ENCODE data around the gene SYP.

SYP gene

GRCh38 chrX:49214996-49215526 is 15.1 kb upstream of the SYP start:
- no peak for DNase-seq

DNA sequence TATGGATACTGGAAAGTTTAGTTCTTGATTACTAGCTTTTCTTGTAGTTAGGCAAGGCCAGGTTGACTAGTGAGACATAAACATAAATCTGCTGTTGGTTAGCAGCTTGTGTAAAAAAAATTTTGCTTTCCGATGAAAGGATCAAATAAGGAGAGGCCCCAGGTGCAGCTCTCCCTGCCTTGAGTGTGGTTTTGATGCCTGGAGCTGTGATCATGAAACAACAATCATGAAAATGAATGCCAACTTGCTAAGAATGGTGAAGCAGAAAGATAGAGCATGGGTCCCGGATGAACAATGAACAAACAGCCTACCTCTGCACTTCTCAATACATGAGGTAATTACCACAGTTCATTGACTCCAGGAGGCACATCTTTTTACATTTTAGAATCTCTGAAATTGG is 14.4 kb upstream of the SYP start:
- DNase-seq, result no peak

DNA sequence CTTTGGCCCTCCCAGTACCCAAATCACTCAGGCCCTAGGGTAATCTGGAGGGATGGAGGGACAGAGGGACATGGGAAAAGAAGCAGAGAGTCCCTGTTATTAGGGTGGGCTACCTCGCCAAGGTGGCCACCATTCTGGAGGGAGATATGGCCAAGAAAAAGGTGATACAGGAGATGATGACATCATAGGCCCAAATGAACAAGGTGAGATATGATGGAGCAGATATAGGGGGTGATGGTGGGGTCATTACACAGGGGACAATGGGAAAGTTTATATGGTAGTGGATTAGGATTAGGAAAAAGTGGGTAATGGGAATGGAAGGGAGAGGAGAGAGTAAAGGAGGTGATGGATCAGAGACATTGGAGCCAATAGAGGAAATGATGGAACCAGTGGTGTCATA is 12.9 kb upstream of the SYP start:
- DNase-seq, result no peak

- no peak for DNase-seq
Measured at GRCh38 chrX:49212209-49212608, 12.2 kb upstream of the SYP start.

GRCh38 chrX:49211074-49211473 is 11.1 kb upstream of the SYP start:
- DNase-seq, result no peak

- no peak for DNase-seq
Measured at GRCh38 chrX:49210406-49210805, 10.4 kb upstream of the SYP start.

- no peak for DNase-seq
Measured at GRCh38 chrX:49209434-49210251, 9.7 kb upstream of the SYP start.

GRCh38 chrX:49208399-49208798 is 8.4 kb upstream of the SYP start:
- DNase-seq, result no peak

GRCh38 chrX:49206543-49206942 is 6.5 kb upstream of the SYP start:
- no peak for DNase-seq

GRCh38 chrX:49205443-49205842 is 5.5 kb upstream of the SYP start:
- no peak for DNase-seq

GRCh38 chrX:49204709-49205108 is 4.7 kb upstream of the SYP start:
- no peak for DNase-seq

DNA sequence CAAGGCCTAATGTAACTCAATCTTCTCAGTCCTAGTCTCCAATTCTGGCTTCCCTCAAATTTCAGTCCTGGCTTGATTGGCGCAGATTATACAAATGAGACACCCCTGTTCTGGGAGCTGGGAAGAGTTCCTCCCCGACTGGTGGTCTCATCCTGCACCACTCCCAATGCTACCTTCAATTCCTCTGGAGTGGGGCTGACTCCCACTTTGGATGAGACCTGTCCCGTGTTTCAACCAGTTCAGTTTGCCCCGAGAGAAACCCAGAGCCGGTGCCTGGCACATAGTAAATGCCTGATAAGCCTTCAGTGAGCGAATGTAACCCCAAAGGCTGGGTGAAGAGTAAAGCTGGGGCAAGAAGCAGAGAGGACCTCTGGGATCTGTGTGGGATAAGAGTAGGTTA is 4.0 kb upstream of the SYP start:
- DNase-seq, result no peak

- DNase-seq, result no peak
Measured at GRCh38 chrX:49203536-49203935, 3.5 kb upstream of the SYP start.

GRCh38 chrX:49202022-49202421 is 2.0 kb upstream of the SYP start:
- DNase-seq, result no peak

DNA sequence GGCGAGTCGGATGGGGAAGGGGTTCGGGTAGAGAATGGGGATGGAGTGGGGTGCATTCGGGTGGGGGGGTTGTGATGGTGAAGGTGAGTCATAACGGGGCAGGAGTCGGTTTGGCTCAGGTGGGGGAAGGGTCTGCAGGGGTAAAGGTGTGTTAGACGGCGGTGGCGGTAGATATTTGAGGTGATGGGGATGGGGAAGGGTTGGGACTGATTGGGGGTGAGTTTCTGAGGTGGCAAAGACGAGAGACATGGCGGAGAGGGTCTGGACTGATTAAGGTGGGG is 738 bp downstream of the SYP start:
- DNase-seq, result no peak

- no peak for DNase-seq
Measured at GRCh38 chrX:49198540-49199314, 1.3 kb downstream of the SYP start.

DNA sequence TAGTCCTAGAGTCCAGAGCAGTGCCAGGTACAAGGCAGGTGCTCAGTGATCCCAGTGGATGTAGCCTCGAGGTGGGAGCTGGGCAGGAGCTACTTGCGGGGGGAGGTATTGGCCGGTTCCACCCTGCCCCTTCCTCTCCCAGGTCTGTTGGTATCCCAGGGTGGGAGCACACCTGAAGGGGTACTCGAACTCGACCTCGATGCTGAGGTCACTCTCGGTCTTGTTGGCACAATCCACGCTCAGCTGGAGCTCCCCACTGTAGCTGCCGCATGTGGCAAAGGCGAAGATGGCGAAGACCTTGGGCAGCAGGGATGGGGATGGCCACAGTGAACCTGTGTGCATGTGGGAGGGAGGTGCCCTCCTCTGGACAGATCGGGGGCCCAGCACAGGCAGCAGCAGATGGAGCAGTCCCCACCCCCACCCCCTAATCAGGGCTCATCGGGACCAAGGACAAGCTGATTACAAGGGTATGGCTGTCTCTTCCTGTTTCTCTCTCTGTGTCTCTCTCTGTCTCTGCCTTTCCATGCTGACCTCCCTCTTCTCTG is 2.4 kb downstream of the SYP start:
- no peak for DNase-seq

DNA sequence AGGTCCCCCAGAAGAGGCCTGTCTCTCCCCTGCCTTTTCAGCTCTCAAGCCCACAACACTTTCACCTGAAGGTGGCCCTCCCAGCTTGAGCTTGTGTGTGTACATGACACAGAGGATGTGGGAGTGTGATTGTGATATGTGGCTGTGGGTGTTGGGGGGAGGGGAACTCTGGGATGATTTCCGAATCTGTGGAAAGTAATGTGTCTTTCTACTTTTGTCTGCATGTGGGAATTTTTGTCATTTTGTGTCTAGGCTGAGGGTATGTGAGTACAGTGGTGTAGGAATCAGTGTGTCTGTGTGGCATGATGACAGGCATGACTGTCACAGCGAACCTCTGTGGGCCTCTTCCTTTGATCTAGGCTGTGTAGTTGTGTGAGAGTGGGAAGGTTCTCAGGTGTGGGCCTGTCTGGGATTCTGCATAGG is 6.4 kb downstream of the SYP start:
- no peak for DNase-seq

GRCh38 chrX:49192722-49193328 is 7.2 kb downstream of the SYP start:
- DNase-seq, result no peak

GRCh38 chrX:49191574-49192011 is 8.4 kb downstream of the SYP start:
- DNase-seq, result no peak

GRCh38 chrX:49190821-49191573 is 9.0 kb downstream of the SYP start:
- peak; percentile 96 for DNase-seq

DNA sequence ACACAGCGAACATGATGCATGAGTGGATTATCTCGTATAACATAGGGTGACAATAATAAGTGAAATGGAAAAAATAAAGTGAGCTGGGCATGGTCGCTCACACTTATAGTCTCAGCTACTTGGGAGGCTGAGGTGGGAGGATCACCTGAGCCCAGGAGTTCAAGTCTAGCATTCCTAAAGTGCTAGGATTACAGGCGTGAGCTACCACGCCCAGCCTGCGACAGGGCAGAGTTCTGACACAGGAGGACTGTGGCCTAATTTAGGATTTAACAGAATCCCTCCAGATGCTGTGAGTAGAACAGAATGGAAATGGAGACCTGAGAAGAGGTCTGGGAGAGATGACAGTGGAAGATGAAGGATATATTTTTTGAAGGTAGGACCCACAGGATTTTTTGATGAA is 10.4 kb downstream of the SYP start:
- no peak for DNase-seq

Data from CD4-positive, alpha-beta T cell treated with Interferon gamma for 1 hour (primary cell).